ENCODE data around the gene CAB39L.
"Not testable (repeated sequence)": the region's sequence is repeated elsewhere in the genome, so short reads cannot be mapped to it uniquely, and the experiment has no call there.

CAB39L gene

GRCh38 chr13:49302817-49303216 is 141.0 kb downstream of the CAB39L start:
- in situ Hi-C loops (cut with MboI; ENCODE audit: low pct_unique_long_range_greater_than_20kb, low sequenced_read_pairs), result loop anchor here (25.0 kb wide), 1 partner anchor 309 kb away; no protein-coding TSS in a partner anchor
- DNase-seq, result no peak

GRCh38 chr13:49302222-49302621 is 141.6 kb downstream of the CAB39L start:
- in situ Hi-C loops (cut with MboI; ENCODE audit: low pct_unique_long_range_greater_than_20kb, low sequenced_read_pairs), result loop anchor here (25.0 kb wide), 1 partner anchor 310 kb away; no protein-coding TSS in a partner anchor
- no peak for DNase-seq

- DNase-seq, result peak; percentile 80
- in situ Hi-C loops (cut with MboI; ENCODE audit: low pct_unique_long_range_greater_than_20kb, low sequenced_read_pairs), result loop anchor here (25.0 kb wide), 1 partner anchor 311 kb away; no protein-coding TSS in a partner anchor
Measured at GRCh38 chr13:49300739-49301589, 142.9 kb downstream of the CAB39L start.

GRCh38 chr13:49300276-49300675 is 143.6 kb downstream of the CAB39L start:
- in situ Hi-C loops (cut with MboI; ENCODE audit: low pct_unique_long_range_greater_than_20kb, low sequenced_read_pairs), result loop anchor here (25.0 kb wide), 1 partner anchor 312 kb away; no protein-coding TSS in a partner anchor
- DNase-seq, result no peak

GRCh38 chr13:49298903-49299605 is 144.8 kb downstream of the CAB39L start:
- in situ Hi-C loops (cut with MboI; ENCODE audit: low pct_unique_long_range_greater_than_20kb, low sequenced_read_pairs), result no loop called here
- DNase-seq, result no peak

GRCh38 chr13:49298416-49298815 is 145.4 kb downstream of the CAB39L start:
- in situ Hi-C loops (cut with MboI; ENCODE audit: low pct_unique_long_range_greater_than_20kb, low sequenced_read_pairs), result no loop called here
- no peak for DNase-seq

GRCh38 chr13:49297338-49297737 is 146.5 kb downstream of the CAB39L start:
- no peak for DNase-seq
- in situ Hi-C loops (cut with MboI; ENCODE audit: low pct_unique_long_range_greater_than_20kb, low sequenced_read_pairs), result no loop called here

- no peak for DNase-seq
- in situ Hi-C loops (cut with MboI; ENCODE audit: low pct_unique_long_range_greater_than_20kb, low sequenced_read_pairs), result no loop called here
Measured at GRCh38 chr13:49296659-49297058, 147.2 kb downstream of the CAB39L start.

GRCh38 chr13:49295244-49295643 is 148.6 kb downstream of the CAB39L start:
- no peak for DNase-seq
- in situ Hi-C loops (cut with MboI; ENCODE audit: low pct_unique_long_range_greater_than_20kb, low sequenced_read_pairs), result no loop called here

GRCh38 chr13:49294723-49295122 is 149.1 kb downstream of the CAB39L start:
- in situ Hi-C loops (cut with MboI; ENCODE audit: low pct_unique_long_range_greater_than_20kb, low sequenced_read_pairs); DNase-seq: not testable (repeated sequence)

GRCh38 chr13:49292742-49293486 is 150.9 kb downstream of the CAB39L start:
- peak; percentile 88 for DNase-seq
- in situ Hi-C loops (cut with MboI; ENCODE audit: low pct_unique_long_range_greater_than_20kb, low sequenced_read_pairs), result no loop called here

- no peak for DNase-seq
- in situ Hi-C loops (cut with MboI; ENCODE audit: low pct_unique_long_range_greater_than_20kb, low sequenced_read_pairs), result no loop called here
Measured at GRCh38 chr13:49288458-49288857, 155.4 kb downstream of the CAB39L start.

- in situ Hi-C loops (cut with MboI; ENCODE audit: low pct_unique_long_range_greater_than_20kb, low sequenced_read_pairs), result no loop called here
- no peak for DNase-seq
Measured at GRCh38 chr13:49287995-49288394, 155.9 kb downstream of the CAB39L start.

GRCh38 chr13:49279885-49280284 is 164.0 kb downstream of the CAB39L start:
- no peak for DNase-seq
- in situ Hi-C loops (cut with MboI; ENCODE audit: low pct_unique_long_range_greater_than_20kb, low sequenced_read_pairs), result no loop called here

- in situ Hi-C loops (cut with MboI; ENCODE audit: low pct_unique_long_range_greater_than_20kb, low sequenced_read_pairs), result no loop called here
- DNase-seq, result no peak
Measured at GRCh38 chr13:49279112-49279511, 164.8 kb downstream of the CAB39L start.

- peak; percentile 11 for DNase-seq
- in situ Hi-C loops (cut with MboI; ENCODE audit: low pct_unique_long_range_greater_than_20kb, low sequenced_read_pairs), result no loop called here
Measured at GRCh38 chr13:49278211-49278610, 165.7 kb downstream of the CAB39L start.

GRCh38 chr13:49272296-49272695 is 171.6 kb downstream of the CAB39L start:
- in situ Hi-C loops (cut with MboI; ENCODE audit: low pct_unique_long_range_greater_than_20kb, low sequenced_read_pairs), result no loop called here

GRCh38 chr13:49271264-49271663 is 172.6 kb downstream of the CAB39L start:
- no peak for DNase-seq
- in situ Hi-C loops (cut with MboI; ENCODE audit: low pct_unique_long_range_greater_than_20kb, low sequenced_read_pairs), result no loop called here

More at GRCh38 chr13:49272296-49272695, 171.6 kb downstream of the CAB39L start:
- DNase-seq, result peak; percentile 19

GRCh38 chr13:49265822-49266221 is 178.0 kb downstream of the CAB39L start:
- DNase-seq, result no peak

More at GRCh38 chr13:49265822-49266221, 178.0 kb downstream of the CAB39L start:
- in situ Hi-C loops (cut with MboI; ENCODE audit: low pct_unique_long_range_greater_than_20kb, low sequenced_read_pairs), result no loop called here

All from KBM-7 (cell line).